Middle frontal gyrus (tissue), 1 donor: Measurements from ENCODE around the gene CDH15.
A peak's percentile ranks its signal among the peaks of the same experiment; 100 is the strongest.
"Not testable (repeated sequence)": the region's sequence is repeated elsewhere in the genome, so short reads cannot be mapped to it uniquely, and the experiment has no call there.

Experiments
- DNase-seq: peaks from one replicate; pipeline ENCODE4 v3.0.0-alpha.2; 2015; ENCODE audit warnings: low spot score; ENCODE audit errors: extremely low spot score

Gene CDH15

GRCh38 chr16:89224665-89225064 lies 53.1 kb downstream of the CDH15 start:
- DNase-seq, result no peak

GRCh38 chr16:89230255-89230654 lies 58.7 kb downstream of the CDH15 start:
- no peak for DNase-seq

- no peak for DNase-seq
Observed at GRCh38 chr16:89232107-89232506, 60.6 kb downstream of the CDH15 start.

- DNase-seq, result no peak
Observed at GRCh38 chr16:89233678-89234490, 62.3 kb downstream of the CDH15 start.

GRCh38 chr16:89237733-89238132 lies 66.2 kb downstream of the CDH15 start:
- DNase-seq, result no peak

- DNase-seq, result peak; percentile 9
Observed at GRCh38 chr16:89241187-89242007, 69.8 kb downstream of the CDH15 start.

- DNase-seq, result no peak
Observed at GRCh38 chr16:89242795-89243200, 71.2 kb downstream of the CDH15 start.

GRCh38 chr16:89243664-89244063 lies 72.1 kb downstream of the CDH15 start:
- no peak for DNase-seq

- DNase-seq, result not testable (repeated sequence)
Observed at GRCh38 chr16:89244264-89244663, 72.7 kb downstream of the CDH15 start.

GRCh38 chr16:89244754-89245153 lies 73.2 kb downstream of the CDH15 start:
- DNase-seq, result no peak
